HG03139 (cell line): ENCODE measurements around the gene IGF2.

ENCODE experiments used
- ATAC-seq: cut with Tn5 transposase; IDR thresholded peaks from one replicate; pipeline ENCODE4 v1.9.1; 2021; ENCODE audit not compliant: unreplicated experiment

Gene IGF2

GRCh38 chr11:2137202-2138067, 1.8 kb downstream of the IGF2 start:
- ATAC-seq: no peak

DNA sequence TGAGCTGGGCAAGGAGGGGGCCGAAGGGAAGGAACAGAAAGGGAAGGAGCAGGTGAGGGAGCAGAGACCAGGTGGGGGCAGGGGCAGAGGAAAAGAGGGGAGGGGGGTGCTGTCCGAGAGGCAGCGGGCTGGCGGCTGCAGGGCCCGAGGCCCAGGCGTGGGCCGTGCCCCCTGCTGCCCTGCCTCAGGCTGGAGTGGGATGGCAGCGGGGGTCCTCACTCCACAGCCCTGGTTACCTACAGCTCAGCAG, 2.3 kb downstream of the IGF2 start:
- ATAC-seq: no peak

- no peak for ATAC-seq
Measured at GRCh38 chr11:2136209-2136951, 2.8 kb downstream of the IGF2 start.

GRCh38 chr11:2135648-2136201, 3.5 kb downstream of the IGF2 start:
- no peak for ATAC-seq

DNA sequence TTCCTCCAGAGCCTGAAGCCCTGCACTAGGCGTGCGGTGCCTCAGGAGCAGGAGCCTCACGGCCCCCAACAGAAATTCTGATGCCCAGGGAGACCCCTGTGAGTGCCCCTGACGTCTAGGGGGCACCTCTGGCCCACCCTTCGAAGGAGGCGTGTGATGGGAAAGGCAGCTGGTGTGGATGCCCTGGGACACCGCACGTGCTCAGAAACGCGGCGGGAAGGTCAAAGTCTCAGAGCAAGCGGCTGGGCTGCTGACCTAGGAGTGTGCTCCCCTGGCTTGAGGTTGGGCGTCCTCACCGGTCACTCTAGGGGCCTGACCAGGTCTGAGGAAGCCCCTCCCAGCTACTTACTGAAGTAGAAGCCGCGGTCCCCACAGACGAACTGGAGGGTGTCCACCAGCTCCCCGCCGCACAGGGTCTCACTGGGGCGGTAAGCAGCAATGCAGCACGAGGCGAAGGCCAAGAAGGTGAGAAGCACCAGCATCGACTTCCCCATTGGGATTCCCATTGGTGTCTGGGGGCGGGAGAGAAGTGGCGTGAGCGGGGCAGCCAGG, 4.1 kb downstream of the IGF2 start:
- ATAC-seq: no peak

- no peak for ATAC-seq
Measured at GRCh38 chr11:2134022-2135010, 4.9 kb downstream of the IGF2 start.

- no peak for ATAC-seq
Measured at GRCh38 chr11:2133241-2134021, 5.8 kb downstream of the IGF2 start.

- ATAC-seq: no peak
Measured at GRCh38 chr11:2132874-2133240, 6.3 kb downstream of the IGF2 start.

DNA sequence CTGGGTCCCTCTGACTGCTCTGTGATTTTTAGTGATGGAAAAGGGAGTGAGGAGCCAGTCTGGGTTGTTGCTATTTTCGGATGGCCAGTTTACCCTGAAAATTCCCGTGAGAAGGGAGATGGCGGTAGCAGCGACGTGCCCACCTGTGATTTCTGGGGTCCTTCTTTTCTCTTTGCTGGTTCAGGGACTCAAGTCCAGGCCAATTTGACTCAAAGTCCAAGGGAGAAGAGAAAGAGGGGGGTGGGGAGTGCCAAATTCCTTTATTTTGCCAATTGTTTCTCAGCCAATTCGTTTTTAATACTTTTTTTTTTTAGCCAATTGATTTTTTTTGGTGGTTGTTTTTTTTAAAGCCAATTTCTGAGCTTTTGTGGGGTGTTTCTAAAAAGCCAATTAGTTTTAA, 6.9 kb downstream of the IGF2 start:
- no peak for ATAC-seq

DNA sequence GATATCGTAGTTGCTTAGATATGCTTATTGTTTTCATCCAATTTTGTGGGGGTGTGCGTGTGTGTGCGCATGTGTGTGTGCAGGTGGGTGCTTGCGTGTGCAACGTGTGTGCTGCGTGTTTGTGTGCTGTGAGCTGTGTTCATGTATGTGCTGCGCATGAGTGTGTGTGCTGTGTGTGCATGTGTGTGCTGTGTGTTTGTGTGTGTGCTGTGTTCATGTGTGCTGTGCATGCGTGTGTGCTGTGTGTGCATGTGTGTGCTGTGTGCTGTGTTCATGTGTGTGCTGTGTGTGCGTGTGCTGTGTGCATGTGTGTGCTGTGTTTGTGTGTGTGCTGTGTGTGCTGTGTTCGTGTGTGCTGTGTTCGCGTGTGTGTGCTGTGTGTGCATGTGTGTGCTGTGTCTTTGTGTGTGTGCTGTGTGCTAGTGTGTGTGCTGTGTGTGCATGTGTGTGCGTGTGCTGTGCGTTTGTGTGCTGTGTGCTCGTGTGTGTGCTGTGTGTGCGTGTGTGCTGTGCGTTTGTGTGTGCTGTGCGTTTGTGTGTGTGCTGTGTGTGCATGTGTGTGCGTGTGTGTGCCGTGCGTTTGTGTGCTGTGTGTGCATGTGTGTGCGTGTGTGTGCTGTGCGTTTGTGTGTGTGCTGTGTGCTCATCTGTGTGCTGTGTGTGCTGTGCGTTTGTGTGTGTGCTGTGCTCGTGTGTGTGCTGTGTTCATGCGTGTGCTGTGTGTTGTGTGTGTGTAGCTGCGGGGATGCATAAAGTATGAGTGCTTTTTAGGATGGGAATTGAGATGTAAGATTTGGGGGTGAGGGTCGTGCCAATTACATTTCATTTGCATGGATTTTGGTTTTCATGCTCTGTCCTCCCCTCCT, 7.6 kb downstream of the IGF2 start:
- ATAC-seq: no peak

DNA sequence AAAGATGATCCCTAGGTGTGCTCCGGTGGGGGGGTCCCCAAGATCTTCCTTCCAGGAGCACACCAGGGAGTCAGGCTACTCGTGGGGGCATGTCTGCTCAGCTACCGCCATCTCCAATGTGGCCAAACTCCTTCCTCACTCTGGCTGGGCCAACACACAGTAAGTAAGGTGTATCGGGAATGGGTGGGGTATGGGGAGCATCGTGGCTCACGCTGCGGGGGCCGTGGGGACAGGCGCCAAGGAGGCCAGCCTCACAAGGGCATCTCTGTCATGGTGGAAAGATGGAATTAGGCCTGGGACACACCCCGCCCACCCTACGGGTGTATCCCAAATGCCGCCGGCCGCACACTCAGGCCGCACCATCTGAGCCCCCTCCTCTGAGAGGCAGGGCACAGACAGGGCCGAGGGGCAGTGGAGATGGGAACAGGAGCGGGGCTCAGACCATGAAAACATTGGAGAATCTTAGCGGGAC, 8.3 kb downstream of the IGF2 start:
- ATAC-seq: no peak

DNA sequence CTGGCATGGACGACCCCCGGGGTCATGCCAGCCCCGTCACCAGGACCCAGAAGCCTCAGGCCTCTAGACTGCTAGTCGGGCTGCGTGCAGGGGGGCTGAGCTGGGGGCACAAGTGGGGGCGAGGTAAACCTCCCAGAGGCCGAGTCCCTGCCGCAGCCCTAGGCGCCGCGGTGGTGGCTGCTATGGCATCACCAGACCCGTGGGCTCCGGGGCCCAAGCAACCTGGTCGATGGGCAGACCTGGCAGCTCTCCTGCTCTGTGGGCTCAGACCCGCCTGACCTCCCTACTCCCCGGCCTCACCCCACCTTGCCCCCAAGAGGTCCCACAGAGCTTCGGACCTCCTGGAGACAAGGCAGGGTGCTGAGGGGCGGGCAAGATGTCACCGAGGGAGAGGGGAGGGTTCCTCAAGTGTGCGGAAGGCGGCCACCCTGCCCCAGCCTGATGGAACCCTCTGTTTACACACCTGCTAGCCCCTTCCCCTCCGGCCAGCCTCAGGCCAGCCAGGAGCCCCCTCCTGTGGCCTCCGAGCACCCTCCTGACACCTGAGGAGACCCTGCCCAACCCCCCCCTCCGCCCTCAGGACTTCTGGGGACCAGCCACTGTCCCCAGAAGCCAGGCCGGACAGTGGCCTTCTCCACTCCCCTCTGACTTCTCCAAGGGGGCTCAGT, 9.4 kb downstream of the IGF2 start:
- no peak for ATAC-seq

- ATAC-seq: no peak
Measured at GRCh38 chr11:2129308-2129698, 9.9 kb downstream of the IGF2 start.

DNA sequence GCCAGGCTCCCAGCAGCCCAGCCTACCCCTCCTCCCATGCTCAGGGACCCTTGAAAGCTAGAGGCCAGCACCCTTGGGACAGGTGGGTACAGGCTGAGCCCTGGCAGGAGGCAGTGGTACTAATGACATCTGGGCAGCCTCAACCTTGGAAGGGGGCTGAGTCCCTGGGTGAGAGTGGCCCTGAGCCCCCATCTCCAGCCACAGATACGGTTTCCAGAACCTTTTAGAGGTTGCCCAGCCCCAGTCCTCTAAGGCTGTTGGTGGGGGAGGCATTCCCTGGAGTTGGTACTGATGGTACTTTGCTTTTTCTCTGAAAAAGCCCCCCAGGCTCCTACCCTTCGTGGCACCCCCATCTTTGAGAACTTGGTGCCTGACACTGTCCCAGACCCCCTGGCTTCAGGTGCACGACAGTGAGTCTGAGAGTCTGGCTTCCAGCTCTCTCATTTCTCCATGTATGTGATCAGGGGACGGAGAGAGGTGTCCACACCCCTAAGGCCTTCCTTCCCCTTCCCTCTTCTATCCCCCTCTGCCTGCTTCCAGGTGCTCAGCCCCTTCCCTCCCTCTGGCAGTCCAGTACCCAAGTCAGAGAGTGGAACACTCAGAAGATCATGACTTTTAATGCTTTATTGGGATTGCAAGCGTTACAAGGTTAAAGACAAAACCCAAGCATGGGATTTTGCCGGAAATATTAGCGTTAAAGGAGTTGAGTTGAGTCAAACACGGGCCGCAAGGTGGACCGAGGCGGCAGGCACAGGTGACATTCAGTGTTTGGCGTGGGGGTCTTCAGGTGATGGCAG, 10.5 kb downstream of the IGF2 start:
- no peak for ATAC-seq

DNA sequence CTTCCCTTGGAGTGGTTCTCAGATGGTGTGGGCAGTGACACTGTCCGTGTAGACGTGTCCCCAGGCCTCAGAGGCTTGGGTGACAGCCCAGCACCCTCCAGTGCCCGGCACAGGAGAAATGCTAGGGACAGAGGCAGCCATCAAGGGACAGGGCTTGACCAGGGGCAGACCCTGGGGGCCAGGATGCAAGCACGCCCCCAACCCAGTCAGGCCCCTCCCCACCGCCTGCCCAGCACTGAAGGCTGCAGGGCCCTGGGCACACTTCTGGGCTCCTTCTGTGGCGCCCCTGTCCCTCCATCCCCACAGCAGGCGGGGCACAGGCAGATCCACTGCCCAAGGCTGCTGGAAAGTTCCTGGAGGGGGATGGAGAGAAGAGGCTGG, 11.1 kb downstream of the IGF2 start:
- ATAC-seq: no peak

- no peak for ATAC-seq
Measured at GRCh38 chr11:2127482-2128129, 11.6 kb downstream of the IGF2 start.

GRCh38 chr11:2126520-2127085, 12.6 kb downstream of the IGF2 start:
- ATAC-seq: no peak
